GM21717 (cell line): ENCODE results near the gene NISCH.

ENCODE experiments used
- ATAC-seq: cut with Tn5 transposase; IDR thresholded peaks from one replicate; pipeline ENCODE4 v1.9.1; 2021; ENCODE audit warnings: mild to moderate bottlenecking, moderate library complexity; ENCODE audit not compliant: unreplicated experiment

The NISCH gene

DNA sequence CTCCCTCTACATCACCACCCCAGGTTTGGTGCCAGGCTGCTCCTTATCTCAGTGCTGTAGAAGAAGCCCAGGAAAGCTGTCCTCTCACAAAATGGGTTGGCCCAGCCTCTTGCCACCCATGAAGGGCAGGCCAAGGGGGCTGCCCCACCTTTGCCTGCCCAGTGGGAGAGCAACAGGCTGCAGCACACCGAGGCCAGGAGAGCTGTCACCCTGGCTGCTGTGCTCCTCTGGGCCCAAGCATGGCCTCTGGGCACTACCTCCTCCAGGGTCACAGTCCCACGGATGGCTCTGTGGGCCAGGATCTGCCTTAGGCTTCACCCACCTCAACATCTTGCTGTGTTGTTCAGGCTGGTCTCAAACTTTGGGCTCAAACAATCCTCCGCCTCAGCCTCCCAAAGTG, 33.3 kb downstream of the NISCH start:
- no peak for ATAC-seq

GRCh38 chr3:52489453-52489852, 34.0 kb downstream of the NISCH start:
- no peak for ATAC-seq

DNA sequence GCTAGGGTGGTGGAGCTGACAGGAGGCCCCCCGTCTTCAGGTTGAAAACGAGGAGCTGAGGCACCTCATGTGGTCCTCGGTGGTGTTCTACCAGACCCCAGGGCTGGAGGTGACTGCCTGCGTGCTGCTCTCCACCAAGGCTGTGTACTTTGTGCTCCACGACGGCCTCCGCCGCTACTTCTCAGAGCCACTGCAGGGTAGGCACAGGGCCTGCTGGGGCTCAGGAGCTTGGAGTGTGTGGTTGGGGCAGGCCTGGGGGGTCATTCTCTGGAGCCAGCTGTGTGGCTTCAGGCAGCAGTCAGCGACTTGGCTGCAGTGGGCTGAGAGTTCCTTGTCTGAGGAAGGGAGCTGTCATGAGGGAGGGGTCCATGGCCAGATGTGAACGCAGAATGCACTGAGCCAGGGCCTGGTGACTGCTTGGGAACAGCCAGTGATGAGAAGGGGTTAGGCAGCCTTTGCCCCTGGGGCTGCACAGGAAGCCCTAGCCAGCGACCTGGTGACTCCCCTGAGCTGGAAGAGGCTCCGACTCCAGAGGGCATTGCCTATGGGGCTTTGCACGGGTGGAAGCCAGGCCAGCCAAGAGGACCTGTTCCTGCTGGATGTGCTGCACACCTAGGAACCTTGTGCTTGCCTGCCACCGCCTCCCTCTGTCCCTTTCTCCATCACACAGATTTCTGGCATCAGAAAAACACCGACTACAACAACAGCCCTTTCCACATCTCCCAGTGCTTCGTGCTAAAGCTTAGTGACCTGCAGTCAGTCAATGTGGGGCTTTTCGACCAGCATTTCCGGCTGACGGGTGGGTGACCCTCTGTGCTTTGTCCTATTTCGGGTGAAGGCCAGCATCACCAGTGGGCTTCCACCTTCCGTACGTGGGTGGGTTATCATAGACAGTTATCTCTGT, 34.9 kb downstream of the NISCH start:
- ATAC-seq: no peak

DNA sequence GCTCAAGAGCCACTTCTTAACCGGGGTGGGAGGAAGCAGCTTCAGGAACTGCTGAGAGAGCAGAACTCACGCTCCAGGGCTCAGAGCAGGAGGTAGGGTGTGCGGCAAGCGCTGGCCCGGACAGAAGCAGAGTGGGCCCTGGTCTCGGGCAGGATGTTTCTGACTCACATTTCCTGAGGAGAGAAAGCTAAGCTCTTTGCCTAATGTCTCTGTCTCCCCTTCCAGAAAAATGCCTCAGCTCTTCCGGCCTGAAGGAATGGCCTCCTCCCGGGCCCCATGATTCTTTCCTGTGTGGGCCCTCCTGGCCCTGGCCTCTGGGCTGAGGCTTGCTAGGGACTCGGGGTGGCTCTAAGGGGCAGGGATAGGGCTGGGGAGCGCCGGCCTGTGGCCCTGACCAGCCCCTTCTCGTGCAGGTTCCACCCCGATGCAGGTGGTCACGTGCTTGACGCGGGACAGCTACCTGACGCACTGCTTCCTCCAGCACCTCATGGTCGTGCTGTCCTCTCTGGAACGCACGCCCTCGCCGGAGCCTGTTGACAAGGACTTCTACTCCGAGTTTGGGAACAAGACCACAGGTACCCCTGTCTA, 35.6 kb downstream of the NISCH start:
- no peak for ATAC-seq

GRCh38 chr3:52492059-52492458, 36.7 kb downstream of the NISCH start:
- no peak for ATAC-seq

- no peak for ATAC-seq
These were observed 38.0 kb downstream of the NISCH start for GRCh38 chr3:52493232-52494017.

DNA sequence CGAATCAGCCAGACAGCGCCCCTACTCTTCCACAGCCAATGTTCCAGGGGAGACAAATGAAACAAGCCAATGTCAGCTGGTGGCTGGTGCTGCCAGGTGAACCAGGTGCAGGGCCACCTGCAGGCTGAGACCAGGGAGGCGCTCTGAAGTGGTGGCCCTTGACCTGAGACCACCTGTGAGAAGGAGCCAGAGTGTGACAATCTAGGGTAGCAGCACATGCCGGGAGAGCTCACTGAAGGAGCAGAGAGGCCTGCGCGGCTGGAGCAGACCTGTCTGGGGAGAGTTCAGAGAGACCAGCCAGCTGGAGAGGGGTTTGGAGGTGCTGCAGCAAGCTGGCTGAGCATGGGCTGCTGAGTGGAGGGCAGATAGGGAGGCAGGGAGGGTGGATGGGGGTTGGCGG, 39.0 kb downstream of the NISCH start:
- no peak for ATAC-seq

DNA sequence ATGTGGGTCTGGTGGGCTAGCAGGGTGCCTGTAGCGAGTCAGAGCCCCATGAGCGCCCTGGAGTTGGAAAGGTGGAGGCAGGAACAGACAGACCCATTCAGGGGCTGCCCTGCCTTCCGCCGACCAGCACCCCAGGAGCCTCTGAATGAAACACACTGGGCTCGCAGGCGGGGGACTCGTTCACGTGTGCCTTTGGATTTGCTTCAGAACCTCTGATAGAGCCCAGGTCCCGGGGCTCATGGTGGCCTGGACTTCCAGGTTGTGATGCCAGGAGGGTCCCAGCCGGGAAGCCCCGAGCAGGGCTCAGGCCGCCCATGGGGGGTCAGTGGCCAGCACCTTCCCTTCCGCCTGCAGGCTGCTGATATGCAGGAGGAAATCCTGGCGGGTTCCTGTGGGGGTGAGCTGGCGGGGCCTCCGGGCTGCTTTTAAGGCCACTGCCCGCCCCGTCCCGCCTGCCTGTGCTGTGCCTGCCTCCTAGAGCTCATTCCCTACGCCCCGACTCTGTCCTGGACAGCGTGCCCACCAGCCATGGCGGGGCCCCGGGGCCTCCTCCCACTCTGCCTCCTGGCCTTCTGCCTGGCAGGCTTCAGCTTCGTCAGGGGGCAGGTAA, 39.6 kb downstream of the NISCH start, which contains the start of gene STAB1:
TSS of gene STAB1 (plus strand) at position 453 of the 610 bp plus-strand sequence. CDS start at position 529, 76 bp downstream.
- no peak for ATAC-seq

DNA sequence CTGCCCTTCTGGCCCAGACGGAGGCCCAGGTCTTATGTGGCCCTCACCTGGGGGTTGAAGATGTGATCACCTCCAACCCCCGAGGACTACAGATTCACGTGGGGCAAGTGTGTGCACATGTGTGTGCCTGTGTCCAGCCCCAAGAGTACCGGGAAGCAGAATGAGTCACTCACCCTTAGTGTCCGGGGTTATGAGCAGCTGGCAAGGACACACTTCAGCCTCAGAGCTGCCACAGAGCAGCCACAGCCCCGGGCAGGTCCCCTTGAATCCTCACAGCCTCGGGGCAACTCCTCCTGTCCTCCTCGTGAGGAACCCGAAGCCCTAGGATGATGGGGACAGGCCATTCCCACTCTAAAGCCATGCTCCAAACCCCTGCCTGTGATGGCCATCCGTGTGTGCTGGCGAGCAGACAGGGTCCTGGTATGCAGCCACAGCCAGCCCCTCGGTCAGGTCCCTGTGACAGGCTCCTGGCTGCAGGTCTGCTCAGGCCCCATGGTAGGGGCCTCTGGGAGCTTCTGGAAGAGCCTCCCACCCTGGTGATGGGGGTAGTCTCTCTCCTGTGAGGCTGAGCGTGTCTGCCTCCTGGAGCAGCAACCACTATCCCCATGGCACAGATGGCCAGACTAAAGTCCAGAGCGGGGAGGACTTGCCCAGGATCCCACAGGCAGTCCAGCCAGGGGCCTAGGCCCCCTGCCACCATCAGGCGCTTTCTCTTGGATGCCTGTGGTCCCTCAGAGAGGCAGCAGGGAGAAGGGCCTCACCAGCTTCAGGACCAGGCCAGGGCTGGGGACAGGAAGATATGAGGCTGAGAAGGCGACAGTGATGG, 40.6 kb downstream of the NISCH start:
- ATAC-seq: no peak

- no peak for ATAC-seq
These were observed 43.0 kb downstream of the NISCH start for GRCh38 chr3:52498137-52499054.

DNA sequence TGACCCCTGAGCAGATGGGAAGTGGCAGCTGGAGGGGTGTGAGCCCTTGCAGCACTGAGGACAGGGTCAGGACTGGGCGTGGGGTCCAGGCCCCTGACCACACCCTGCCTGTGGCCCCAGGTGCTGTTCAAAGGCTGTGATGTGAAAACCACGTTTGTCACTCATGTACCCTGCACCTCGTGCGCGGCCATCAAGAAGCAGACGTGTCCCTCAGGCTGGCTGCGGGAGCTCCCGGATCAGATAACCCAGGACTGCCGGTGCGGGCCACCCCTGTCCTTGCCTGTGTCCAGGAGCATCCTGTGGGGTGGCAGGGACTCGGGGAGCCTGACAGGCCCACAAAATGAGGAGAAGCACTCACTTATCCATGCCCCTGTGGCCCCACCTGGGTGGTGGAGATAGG, 45.6 kb downstream of the NISCH start:
- no peak for ATAC-seq

DNA sequence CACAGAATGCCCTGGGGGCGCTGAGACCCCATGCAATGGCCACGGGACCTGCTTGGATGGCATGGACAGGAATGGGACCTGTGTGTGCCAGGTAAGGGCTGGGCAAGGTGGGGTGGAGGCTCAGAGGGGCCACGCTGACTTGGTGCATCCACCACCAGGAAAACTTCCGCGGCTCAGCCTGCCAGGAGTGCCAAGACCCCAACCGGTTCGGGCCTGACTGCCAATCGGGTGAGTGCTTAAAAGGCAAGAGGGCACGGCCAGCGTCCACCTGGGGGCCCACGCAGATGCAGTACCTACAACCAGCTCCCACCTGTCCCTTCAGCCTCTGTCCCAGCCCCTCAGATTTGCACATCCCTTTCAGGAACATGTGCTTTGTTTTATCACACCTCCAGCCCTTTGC, 46.6 kb downstream of the NISCH start:
- ATAC-seq: no peak

- no peak for ATAC-seq
These were observed 47.5 kb downstream of the NISCH start for GRCh38 chr3:52502808-52503350.

DNA sequence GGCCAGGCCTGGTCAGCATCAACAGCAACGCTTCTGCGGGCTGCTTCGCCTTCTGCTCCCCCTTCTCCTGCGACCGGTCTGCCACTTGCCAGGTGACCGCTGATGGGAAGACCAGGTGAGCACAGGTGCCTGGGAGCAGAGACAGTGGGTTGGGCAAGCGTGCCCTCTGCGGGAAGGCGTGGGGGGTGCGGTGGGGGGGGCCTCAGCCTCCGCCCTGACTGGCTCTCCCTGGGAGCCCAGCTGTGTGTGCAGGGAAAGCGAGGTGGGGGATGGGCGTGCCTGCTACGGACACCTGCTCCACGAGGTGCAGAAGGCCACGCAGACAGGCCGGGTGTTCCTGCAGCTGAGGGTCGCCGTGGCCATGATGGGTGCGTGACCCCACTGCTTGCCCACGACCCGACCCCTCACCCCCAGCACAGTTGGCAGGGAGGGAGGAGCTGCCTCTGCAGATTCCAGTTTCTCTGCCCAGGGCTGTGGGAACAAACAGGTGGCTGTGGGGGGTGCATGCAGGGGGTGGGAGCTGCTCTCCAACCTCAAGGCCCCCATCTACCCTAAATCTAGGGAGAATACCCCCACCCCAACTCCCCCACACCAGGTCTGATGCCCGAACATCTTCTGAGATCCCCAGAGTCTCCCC, 48.5 kb downstream of the NISCH start:
- no peak for ATAC-seq

- no peak for ATAC-seq
These were observed 49.6 kb downstream of the NISCH start for GRCh38 chr3:52504977-52505376.

GRCh38 chr3:52506266-52506966, 51.0 kb downstream of the NISCH start:
- no peak for ATAC-seq

GRCh38 chr3:52507359-52507758, 52.0 kb downstream of the NISCH start:
- no peak for ATAC-seq
